Chondrocyte (in vitro differentiated cells): ENCODE results near the gene YLPM1. TPM values are rescaled to one million over a fixed set of nuclear protein-coding genes. Genes with fewer than 3 reads are reported as not detected.

Source experiments
- DNase-seq: peaks from one replicate; pipeline ENCODE4 v3.0.0; 2021; ENCODE audit warnings: mixed read lengths, low spot score
- H3K27ac Mint-ChIP-seq: one replicate; pipeline ENCODE4 v1.8.0; 2021; ENCODE audit warnings: mild to moderate bottlenecking, moderate library complexity, mixed read lengths; ENCODE audit not compliant: unreplicated experiment
- H3K27me3 Mint-ChIP-seq: 2 replicates; pipeline ENCODE4 v1.8.0; 2021; ENCODE audit warnings: low read depth, mixed read lengths
- H3K36me3 Mint-ChIP-seq: 2 replicates; pipeline ENCODE4 v1.8.0; 2021; ENCODE audit warnings: low read depth, mixed read lengths
- H3K4me1 Mint-ChIP-seq: 2 replicates; pipeline ENCODE4 v1.8.0; 2021; ENCODE audit warnings: low read depth, mild to moderate bottlenecking, mixed read lengths
- H3K4me3 Mint-ChIP-seq: one replicate; pipeline ENCODE4 v1.8.0; 2021; ENCODE audit warnings: mild to moderate bottlenecking, moderate library complexity, mixed read lengths; ENCODE audit not compliant: unreplicated experiment
- H3K9me3 Mint-ChIP-seq: 2 replicates; pipeline ENCODE4 v1.8.0; 2021; ENCODE audit warnings: low read depth, mixed read lengths
- total RNA-seq: library from RNA; stranded (reverse); gene quantifications from 3 replicates; pipeline ENCODE4 v1.2.1, GENCODE V29; 2021
- TF ChIP-seq, protein P1 (sequence below): fragments of 200-600 bp; sonication (generic); IDR thresholded peaks from 2 replicates; pipeline ENCODE4 v1.5.0; 2021; ENCODE audit warnings: antibody characterized with exemption, mild to moderate bottlenecking, moderate library complexity

Gene YLPM1
- total RNA-seq, 1 donor from 2014 or later: 51.3 TPM

DNA sequence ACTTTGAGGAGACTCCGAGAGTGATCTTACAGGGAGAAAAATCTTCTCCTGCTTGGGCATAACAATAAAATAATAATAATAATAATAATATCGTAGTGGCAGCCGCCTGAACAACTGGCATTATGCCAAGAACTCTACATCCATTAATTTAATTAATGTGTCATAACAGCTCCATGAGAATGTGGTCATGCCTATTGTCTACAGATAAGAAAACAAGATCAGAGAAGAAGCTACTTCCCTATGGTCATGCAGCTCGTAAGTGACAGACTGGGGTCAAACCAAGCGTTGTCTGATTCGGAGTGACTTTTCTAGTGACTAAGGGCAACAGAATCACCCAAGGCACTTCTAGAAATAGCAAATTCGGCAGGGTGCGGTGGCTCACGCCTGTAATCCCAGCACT is 101.1 kb downstream of the YLPM1 start:
- Mint-ChIP-seq H3K4me3 (no peak overlapping the region), H3K27ac (no peak overlapping the region), H3K36me3 (no peaks in the 10 kb centered on the region), H3K9me3 (no peaks in the 10 kb centered on the region), H3K27me3 (peaks cover 2% of the 10 kb centered on the region), H3K4me1 (peaks cover 16% of the 10 kb centered on the region)
- no peak for DNase-seq
- TF ChIP-seq, protein P1, sequence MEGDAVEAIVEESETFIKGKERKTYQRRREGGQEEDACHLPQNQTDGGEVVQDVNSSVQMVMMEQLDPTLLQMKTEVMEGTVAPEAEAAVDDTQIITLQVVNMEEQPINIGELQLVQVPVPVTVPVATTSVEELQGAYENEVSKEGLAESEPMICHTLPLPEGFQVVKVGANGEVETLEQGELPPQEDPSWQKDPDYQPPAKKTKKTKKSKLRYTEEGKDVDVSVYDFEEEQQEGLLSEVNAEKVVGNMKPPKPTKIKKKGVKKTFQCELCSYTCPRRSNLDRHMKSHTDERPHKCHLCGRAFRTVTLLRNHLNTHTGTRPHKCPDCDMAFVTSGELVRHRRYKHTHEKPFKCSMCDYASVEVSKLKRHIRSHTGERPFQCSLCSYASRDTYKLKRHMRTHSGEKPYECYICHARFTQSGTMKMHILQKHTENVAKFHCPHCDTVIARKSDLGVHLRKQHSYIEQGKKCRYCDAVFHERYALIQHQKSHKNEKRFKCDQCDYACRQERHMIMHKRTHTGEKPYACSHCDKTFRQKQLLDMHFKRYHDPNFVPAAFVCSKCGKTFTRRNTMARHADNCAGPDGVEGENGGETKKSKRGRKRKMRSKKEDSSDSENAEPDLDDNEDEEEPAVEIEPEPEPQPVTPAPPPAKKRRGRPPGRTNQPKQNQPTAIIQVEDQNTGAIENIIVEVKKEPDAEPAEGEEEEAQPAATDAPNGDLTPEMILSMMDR: no peak

DNA sequence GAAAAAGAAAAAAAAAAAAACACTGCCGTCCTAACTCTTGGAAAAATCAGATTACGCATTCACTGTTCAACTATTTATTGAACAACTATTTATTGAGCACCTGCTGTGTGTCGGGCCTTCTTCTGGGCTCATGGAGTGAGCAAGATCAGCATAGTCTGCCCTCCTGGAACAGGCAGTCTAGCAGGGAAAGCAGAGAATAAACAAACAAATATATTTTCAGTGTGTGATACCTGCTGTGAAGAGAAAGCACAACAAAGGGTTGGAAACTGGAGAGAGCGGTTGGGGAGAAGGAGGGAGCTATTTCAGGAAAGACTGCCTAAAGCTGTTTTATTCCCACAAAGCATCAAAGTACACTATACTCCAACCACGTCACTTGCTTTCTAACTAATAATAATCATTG is 102.0 kb downstream of the YLPM1 start:
- TF ChIP-seq, protein P1: no peak
- Mint-ChIP-seq H3K36me3 (no peaks in the 10 kb centered on the region), H3K9me3 (no peaks in the 10 kb centered on the region), H3K4me1 (peaks cover 13% of the 10 kb centered on the region), H3K27me3 (peaks cover 2% of the 10 kb centered on the region), H3K4me3 (no peak overlapping the region), H3K27ac (no peak overlapping the region)
- DNase-seq: no peak

DNA sequence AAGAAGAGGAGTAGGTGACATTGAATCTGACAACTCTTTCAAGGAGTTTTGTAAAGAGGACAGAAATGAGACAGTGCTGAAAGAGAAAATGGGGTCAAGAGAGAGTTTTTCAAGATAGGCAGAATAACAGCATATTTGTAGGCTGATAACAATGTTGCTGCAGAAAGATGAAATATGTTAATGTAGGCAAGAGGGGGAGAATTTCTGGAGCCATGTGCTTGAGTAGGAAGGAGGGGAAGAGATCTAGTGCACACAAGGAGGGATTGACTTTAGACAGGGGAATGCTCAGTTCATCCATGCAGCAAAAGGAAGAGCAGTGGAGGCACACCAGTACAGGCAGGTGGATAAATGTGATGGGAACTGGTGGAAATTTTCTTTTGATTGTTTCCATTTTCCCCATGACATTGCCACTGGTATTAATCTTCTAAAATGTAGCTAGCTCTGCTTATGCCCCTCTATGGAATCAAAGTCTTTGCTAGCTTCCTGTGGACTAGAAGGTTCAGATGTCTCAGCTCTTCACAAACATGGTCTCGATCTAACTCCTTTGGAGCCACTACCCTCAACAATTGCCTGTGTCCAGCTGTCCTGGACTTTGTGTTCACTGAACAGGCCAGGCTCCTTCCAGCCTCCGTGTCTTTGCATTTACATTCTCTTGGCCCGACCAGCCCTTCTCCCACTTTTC is 103.7 kb downstream of the YLPM1 start:
- Mint-ChIP-seq H3K36me3 (no peaks in the 10 kb centered on the region), H3K9me3 (no peaks in the 10 kb centered on the region), H3K27me3 (peaks cover 2% of the 10 kb centered on the region), H3K4me3 (no peak overlapping the region), H3K4me1 (peaks cover 5% of the 10 kb centered on the region), H3K27ac (no peak overlapping the region)
- TF ChIP-seq, protein P1: no peak
- DNase-seq: no peak

DNA sequence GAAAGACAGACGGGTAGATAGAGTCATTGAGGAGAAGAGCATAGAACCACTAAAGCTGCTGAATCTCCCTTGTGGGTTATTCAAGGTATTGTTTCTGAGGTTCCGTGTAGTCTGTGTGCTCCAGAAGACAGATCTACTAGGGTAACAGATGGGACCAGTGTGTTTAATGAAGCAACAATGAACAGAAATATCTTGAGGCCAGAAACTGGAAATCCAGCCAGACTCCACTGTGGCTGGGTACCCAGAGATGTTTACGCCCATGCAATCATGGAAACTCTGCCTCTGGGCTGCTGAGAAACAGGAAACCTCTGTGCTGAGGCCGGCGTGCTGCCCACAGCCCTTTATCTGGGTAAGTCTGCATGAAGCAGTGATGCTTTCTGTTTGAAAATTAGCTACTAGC is 104.6 kb downstream of the YLPM1 start:
- no peaks in the 10 kb centered on the region for H3K9me3 Mint-ChIP-seq
- H3K4me1 Mint-ChIP-seq: peaks cover 5% of the 10 kb centered on the region
- no peak overlapping the region for H3K27ac Mint-ChIP-seq
- TF ChIP-seq, protein P1: no peak
- peaks cover 2% of the 10 kb centered on the region for H3K27me3 Mint-ChIP-seq
- no peak for DNase-seq
- H3K36me3 Mint-ChIP-seq: no peaks in the 10 kb centered on the region
- no peak overlapping the region for H3K4me3 Mint-ChIP-seq

DNA sequence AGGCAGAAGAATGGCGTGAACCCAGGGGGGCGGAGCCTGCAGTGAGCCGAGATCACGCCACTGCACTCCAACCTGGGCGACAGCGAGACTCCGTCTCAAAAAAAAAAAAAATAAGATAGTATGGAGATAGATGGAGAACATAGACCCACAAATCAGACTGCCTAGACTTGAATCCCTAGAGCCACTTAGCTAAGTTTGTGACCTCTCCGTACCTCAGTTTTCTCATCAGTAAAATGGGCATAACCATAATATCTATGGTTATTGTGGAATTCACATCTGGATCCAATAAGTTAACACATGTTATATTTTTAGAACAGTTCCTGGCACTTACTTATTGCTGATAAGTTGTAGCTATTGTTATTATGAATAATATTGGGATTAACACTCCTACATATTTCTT is 105.6 kb downstream of the YLPM1 start:
- TF ChIP-seq, protein P1: no peak
- no peak overlapping the region for H3K4me3 Mint-ChIP-seq
- no peak for DNase-seq
- no peaks in the 10 kb centered on the region for H3K9me3 Mint-ChIP-seq
- no peaks in the 10 kb centered on the region for H3K36me3 Mint-ChIP-seq
- peaks cover 5% of the 10 kb centered on the region for H3K4me1 Mint-ChIP-seq
- H3K27ac Mint-ChIP-seq: no peak overlapping the region
- peaks cover 2% of the 10 kb centered on the region for H3K27me3 Mint-ChIP-seq
